ENCODE data around the gene UBE2O. TPM values are rescaled to one million over a fixed set of nuclear protein-coding genes. Genes with fewer than 3 reads are reported as not detected.

Gene UBE2O
- total RNA-seq, 8 experiments from 2014 or later, result 17.3 to 41.9 (median 30.1) TPM

- Histone ChIP-seq H3K4me3 (no peak overlapping the region), H3K4me1 (replicated peaks in 1 of 2) (no peaks in the 10 kb centered on the region), H3K27ac (no peak overlapping the region)
- in situ Hi-C loops (cut with MboI; ENCODE audit: low pct_unique_long_range_greater_than_20kb in 2 of 9, low sequenced_read_pairs in 9 of 9, unreplicated experiment in 9 of 9), result loop anchor here in 1 of 9 experiments (10.0 kb wide), 1 partner anchor 92 kb away; the partner anchor contains the start of gene QRICH2
- WGBS, 10 experiments, result 60 to 100% (median 97%) methylated on average over 1 to 5 of the region's 8 CpGs; no CpG with 5 or more reads in 5 of the 10 experiments
- ATAC-seq (replicated peaks in 6 of 8), result no peak
Measured at GRCh38 chr17:76397184-76397583, 55.8 kb downstream of the UBE2O start.

GRCh38 chr17:76395980-76396379 is 57.0 kb downstream of the UBE2O start:
- Histone ChIP-seq H3K4me1 (replicated peaks in 1 of 2) (no peaks in the 10 kb centered on the region), H3K27ac (no peak overlapping the region), H3K4me3 (no peak overlapping the region)
- WGBS, 10 experiments, result 87 to 100% (median 96%) methylated on average over 1 to 6 of the region's 15 CpGs; no CpG with 5 or more reads in 4 of the 10 experiments
- in situ Hi-C loops (cut with MboI; ENCODE audit: low pct_unique_long_range_greater_than_20kb in 2 of 9, low sequenced_read_pairs in 9 of 9, unreplicated experiment in 9 of 9), result loop anchor here in 1 of 9 experiments (10.0 kb wide), 1 partner anchor 91 kb away; the partner anchor contains the start of gene QRICH2
- no peak for ATAC-seq (replicated peaks in 6 of 8)

GRCh38 chr17:76394166-76394565 is 58.8 kb downstream of the UBE2O start:
- ATAC-seq (replicated peaks in 6 of 8), result no peak
- WGBS, 10 experiments, result 75 to 100% (median 93%) methylated on average over 2 to 8 of the region's 10 CpGs; no CpG with 5 or more reads in 3 of the 10 experiments
- H3K27ac ChIP-seq, result no peak overlapping the region
- in situ Hi-C loops (cut with MboI; ENCODE audit: low pct_unique_long_range_greater_than_20kb in 2 of 9, low sequenced_read_pairs in 9 of 9, unreplicated experiment in 9 of 9), result loop anchor here in 1 of 9 experiments (10.0 kb wide), 1 partner anchor 89 kb away; the partner anchor contains the start of gene QRICH2
- H3K4me1 ChIP-seq (replicated peaks in 1 of 2), result peaks cover 0 to 7% of the 10 kb centered on the region in 2 donors
- no peak overlapping the region for H3K4me3 ChIP-seq

GRCh38 chr17:76391200-76391715 is 61.7 kb downstream of the UBE2O start:
- H3K27ac ChIP-seq, result no peak overlapping the region
- WGBS, 10 experiments, result 76 to 100% (median 93%) methylated on average over 1 to 11 of the region's 21 CpGs; no CpG with 5 or more reads in 7 of the 10 experiments
- in situ Hi-C loops (cut with MboI; ENCODE audit: low pct_unique_long_range_greater_than_20kb in 2 of 9, low sequenced_read_pairs in 9 of 9, unreplicated experiment in 9 of 9), result loop anchor here in 1 of 9 experiments (10.0 kb wide), 1 partner anchor 86 kb away; the partner anchor contains the start of gene QRICH2
- peaks cover under 1 to 9% of the 10 kb centered on the region in 2 donors for H3K4me1 ChIP-seq (replicated peaks in 1 of 2)
- H3K4me3 ChIP-seq, result no peak overlapping the region
- peak in 5 of 8 experiments; percentile 5 to 22 (median 13) for ATAC-seq (replicated peaks in 6 of 8)

GRCh38 chr17:76390003-76390421 is 62.9 kb downstream of the UBE2O start:
- peak in 2 of 8 experiments; percentile 11 to 43 for ATAC-seq (replicated peaks in 6 of 8)
- Histone ChIP-seq H3K4me1 (replicated peaks in 1 of 2) (peaks cover 4 to 9% of the 10 kb centered on the region in 2 donors), H3K27ac (no peak overlapping the region), H3K4me3 (no peak overlapping the region)
- in situ Hi-C loops (cut with MboI; ENCODE audit: low pct_unique_long_range_greater_than_20kb in 2 of 9, low sequenced_read_pairs in 9 of 9, unreplicated experiment in 9 of 9), result loop anchor here in 1 of 9 experiments (10.0 kb wide), 1 partner anchor 85 kb away; the partner anchor contains the start of gene QRICH2
- 45 to 100% (median 60%) methylated on average over 1 to 8 of the region's 11 CpGs; no CpG with 5 or more reads in 3 of the 10 experiments for WGBS, 10 experiments

GRCh38 chr17:76388966-76389888 is 63.7 kb downstream of the UBE2O start:
- in situ Hi-C loops (cut with MboI; ENCODE audit: low pct_unique_long_range_greater_than_20kb in 2 of 9, low sequenced_read_pairs in 9 of 9, unreplicated experiment in 9 of 9), result loop anchor here in 1 of 9 experiments (10.0 kb wide), 1 partner anchor 84 kb away; the partner anchor contains the start of gene QRICH2
- WGBS, 10 experiments, result 55 to 100% (median 87%) methylated on average over 1 to 8 of the region's 16 CpGs; no CpG with 5 or more reads in 2 of the 10 experiments
- Histone ChIP-seq H3K4me1 (replicated peaks in 1 of 2) (peaks cover 7 to 9% of the 10 kb centered on the region in 2 donors), H3K4me3 (no peak overlapping the region), H3K27ac (no peak overlapping the region)
- ATAC-seq (replicated peaks in 6 of 8), result no peak

GRCh38 chr17:76386966-76387765 is 65.8 kb downstream of the UBE2O start:
- Histone ChIP-seq H3K4me1 (replicated peaks in 1 of 2) (peaks cover 12 to 15% of the 10 kb centered on the region in 2 donors), H3K4me3 (no peak overlapping the region), H3K27ac (no peak overlapping the region)
- ATAC-seq (replicated peaks in 6 of 8), result no peak
- in situ Hi-C loops (cut with MboI; ENCODE audit: low pct_unique_long_range_greater_than_20kb in 2 of 9, low sequenced_read_pairs in 9 of 9, unreplicated experiment in 9 of 9), result loop anchor here in 1 of 9 experiments (10.0 kb wide), 1 partner anchor 82 kb away; the partner anchor contains the start of gene QRICH2
- WGBS, 10 experiments, result 86 to 98% (median 89%) methylated on average over 7 to 9 of the region's 31 CpGs; no CpG with 5 or more reads in 7 of the 10 experiments

GRCh38 chr17:76385892-76386786 is 66.8 kb downstream of the UBE2O start:
- peak in 3 of 8 experiments; percentile 6 to 42 (median 16) for ATAC-seq (replicated peaks in 6 of 8)
- Histone ChIP-seq H3K4me1 (replicated peaks in 1 of 2) (peaks cover 12 to 18% of the 10 kb centered on the region in 2 donors), H3K27ac (no peak overlapping the region), H3K4me3 (no peak overlapping the region)
- in situ Hi-C loops (cut with MboI; ENCODE audit: low pct_unique_long_range_greater_than_20kb in 2 of 9, low sequenced_read_pairs in 9 of 9, unreplicated experiment in 9 of 9), result loop anchor here in 1 of 9 experiments (10.0 kb wide), 1 partner anchor 81 kb away; the partner anchor contains the start of gene QRICH2
- WGBS, 10 experiments, result 24 to 100% (median 60%) methylated on average over 1 to 14 of the region's 52 CpGs; no CpG with 5 or more reads in 5 of the 10 experiments

GRCh38 chr17:76384987-76385891 is 67.7 kb downstream of the UBE2O start:
- Histone ChIP-seq H3K4me1 (replicated peaks in 1 of 2) (peaks cover 12 to 18% of the 10 kb centered on the region in 2 donors), H3K4me3 (peak overlapping the region; percentile 34 to 44 (median 42)), H3K27ac (no peak overlapping the region)
- in situ Hi-C loops (cut with MboI; ENCODE audit: low pct_unique_long_range_greater_than_20kb in 2 of 9, low sequenced_read_pairs in 9 of 9, unreplicated experiment in 9 of 9), result loop anchor here in 1 of 9 experiments (10.0 kb wide), 1 partner anchor 80 kb away; the partner anchor contains the start of gene QRICH2
- ATAC-seq (replicated peaks in 6 of 8), result peak in 3 of 8 experiments; percentile 2 to 6 (median 4)
- 0 to 40% (median 3%) methylated on average over 2 to 7 of the region's 74 CpGs; no CpG with 5 or more reads in 6 of the 10 experiments for WGBS, 10 experiments

GRCh38 chr17:76384222-76384986 is 68.5 kb downstream of the UBE2O start, which contains the start of gene SPHK1:
TSS of gene SPHK1 (plus strand) at chr17:76384609. CDS start at chr17:76385645, 1,036 bp downstream.
- in situ Hi-C loops (cut with MboI; ENCODE audit: low pct_unique_long_range_greater_than_20kb in 2 of 9, low sequenced_read_pairs in 9 of 9, unreplicated experiment in 9 of 9), result loop anchor here in 1 of 9 experiments (10.0 kb wide), 1 partner anchor 80 kb away; the partner anchor contains the start of gene QRICH2
- Histone ChIP-seq H3K4me3 (peak within 1 kb of the TSS; percentile 34 to 44 (median 42)), H3K4me1 (replicated peaks in 1 of 2) (peaks cover 12 to 13% of the 10 kb centered on the region in 2 donors), H3K27ac (no peak within 1 kb of the TSS)
- WGBS, 10 experiments, result 0% methylated on average over 8 of the region's 118 CpGs; no CpG with 5 or more reads in 8 of the 10 experiments
- peak; percentile 39 to 69 (median 49) for ATAC-seq (replicated peaks in 6 of 8)

Measured in motor neuron (in vitro differentiated cells).